ENCODE results near the gene IL36RN. TPM values are rescaled to one million over a fixed set of nuclear protein-coding genes. Genes with fewer than 3 reads are reported as not detected.

The IL36RN gene
- polyA plus RNA-seq, 2 of the 4 experiments (the other 2 are of a cell fraction), result not detected

DNA sequence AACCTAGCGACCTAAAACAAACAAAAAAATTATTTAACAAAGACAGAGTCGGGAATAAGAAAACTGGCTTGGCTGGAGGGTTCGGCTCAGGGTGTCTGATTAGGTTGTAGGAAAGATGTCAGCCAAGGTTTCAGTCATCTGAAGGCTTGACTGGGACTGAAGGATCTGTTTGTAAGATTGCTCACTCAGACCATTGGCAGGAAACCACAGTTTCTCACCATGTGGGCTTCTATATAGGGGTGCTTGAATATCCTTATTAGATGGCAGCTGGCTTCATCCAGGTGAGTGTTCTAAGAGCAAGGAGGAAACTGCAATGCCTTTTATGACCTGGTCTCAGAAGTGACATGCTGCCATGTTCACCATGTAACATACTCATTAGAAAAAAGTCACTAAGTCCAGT lies 5.3 kb upstream of the IL36RN start:
- DNase-seq (ENCODE audit: low read depth in 1 of 2, low spot score in 1 of 2), result no peak
- Histone ChIP-seq H3K4me1 (no peaks in the 10 kb centered on the region), H3K27ac (no peak overlapping the region), H3K4me2 (no peak overlapping the region), H3K9me3 (peaks cover 22% of the 10 kb centered on the region), H3K4me3 (no peak overlapping the region)
- ATAC-seq, result no peak
- TF ChIP-seq RAD21 (conservative IDR thresholded peaks at IDR 0.05 in 1 of 2, IDR thresholded peaks at IDR 0.05 in 1 of 2) (no peak), ZC3H11A (IDR thresholded peaks at IDR 0.05) (no peak), USF2 (IDR thresholded peaks at IDR 0.05) (no peak), ZSCAN20 (CRISPR knock-in tag; IDR thresholded peaks at IDR 0.05) (no peak), FOSB (CRISPR knock-in tag; IDR thresholded peaks at IDR 0.05) (no peak), HOXA7 (CRISPR knock-in tag; IDR thresholded peaks at IDR 0.05) (no peak), NPAS2 (CRISPR knock-in tag; IDR thresholded peaks at IDR 0.05; ENCODE audit: borderline replicate concordance) (no peak), HOXB5 (CRISPR knock-in tag; IDR thresholded peaks at IDR 0.05) (no peak), CBX8 (IDR thresholded peaks at IDR 0.05) (no peak), CHD2 (IDR thresholded peaks at IDR 0.05; ENCODE audit: low read length, partially characterized antibody) (no peak), FOXS1 (CRISPR knock-in tag; IDR thresholded peaks at IDR 0.05) (no peak)
- TF ChIP-seq, protein P1, sequence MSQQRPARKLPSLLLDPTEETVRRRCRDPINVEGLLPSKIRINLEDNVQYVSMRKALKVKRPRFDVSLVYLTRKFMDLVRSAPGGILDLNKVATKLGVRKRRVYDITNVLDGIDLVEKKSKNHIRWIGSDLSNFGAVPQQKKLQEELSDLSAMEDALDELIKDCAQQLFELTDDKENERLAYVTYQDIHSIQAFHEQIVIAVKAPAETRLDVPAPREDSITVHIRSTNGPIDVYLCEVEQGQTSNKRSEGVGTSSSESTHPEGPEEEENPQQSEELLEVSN (IDR thresholded peaks at IDR 0.05; ENCODE audit: borderline replicate concordance, low read depth), result no peak
- TF ChIP-seq, protein P2, sequence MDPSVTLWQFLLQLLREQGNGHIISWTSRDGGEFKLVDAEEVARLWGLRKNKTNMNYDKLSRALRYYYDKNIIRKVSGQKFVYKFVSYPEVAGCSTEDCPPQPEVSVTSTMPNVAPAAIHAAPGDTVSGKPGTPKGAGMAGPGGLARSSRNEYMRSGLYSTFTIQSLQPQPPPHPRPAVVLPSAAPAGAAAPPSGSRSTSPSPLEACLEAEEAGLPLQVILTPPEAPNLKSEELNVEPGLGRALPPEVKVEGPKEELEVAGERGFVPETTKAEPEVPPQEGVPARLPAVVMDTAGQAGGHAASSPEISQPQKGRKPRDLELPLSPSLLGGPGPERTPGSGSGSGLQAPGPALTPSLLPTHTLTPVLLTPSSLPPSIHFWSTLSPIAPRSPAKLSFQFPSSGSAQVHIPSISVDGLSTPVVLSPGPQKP (IDR thresholded peaks at IDR 0.05; ENCODE audit: low read depth, low read length), result no peak
- TF ChIP-seq, protein P3, sequence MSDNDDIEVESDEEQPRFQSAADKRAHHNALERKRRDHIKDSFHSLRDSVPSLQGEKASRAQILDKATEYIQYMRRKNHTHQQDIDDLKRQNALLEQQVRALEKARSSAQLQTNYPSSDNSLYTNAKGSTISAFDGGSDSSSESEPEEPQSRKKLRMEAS (IDR thresholded peaks at IDR 0.05), result no peak
- TF ChIP-seq, protein P4, sequence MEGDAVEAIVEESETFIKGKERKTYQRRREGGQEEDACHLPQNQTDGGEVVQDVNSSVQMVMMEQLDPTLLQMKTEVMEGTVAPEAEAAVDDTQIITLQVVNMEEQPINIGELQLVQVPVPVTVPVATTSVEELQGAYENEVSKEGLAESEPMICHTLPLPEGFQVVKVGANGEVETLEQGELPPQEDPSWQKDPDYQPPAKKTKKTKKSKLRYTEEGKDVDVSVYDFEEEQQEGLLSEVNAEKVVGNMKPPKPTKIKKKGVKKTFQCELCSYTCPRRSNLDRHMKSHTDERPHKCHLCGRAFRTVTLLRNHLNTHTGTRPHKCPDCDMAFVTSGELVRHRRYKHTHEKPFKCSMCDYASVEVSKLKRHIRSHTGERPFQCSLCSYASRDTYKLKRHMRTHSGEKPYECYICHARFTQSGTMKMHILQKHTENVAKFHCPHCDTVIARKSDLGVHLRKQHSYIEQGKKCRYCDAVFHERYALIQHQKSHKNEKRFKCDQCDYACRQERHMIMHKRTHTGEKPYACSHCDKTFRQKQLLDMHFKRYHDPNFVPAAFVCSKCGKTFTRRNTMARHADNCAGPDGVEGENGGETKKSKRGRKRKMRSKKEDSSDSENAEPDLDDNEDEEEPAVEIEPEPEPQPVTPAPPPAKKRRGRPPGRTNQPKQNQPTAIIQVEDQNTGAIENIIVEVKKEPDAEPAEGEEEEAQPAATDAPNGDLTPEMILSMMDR (IDR thresholded peaks at IDR 0.05), result no peak
- POLR2A ChIA-PET, result no interaction called here
- CTCF ChIA-PET, result no interaction called here
- 8% methylated on average over 3 of the region's 3 CpGs for WGBS (ENCODE audit: missing lambda C conversion rate)
- FAIRE-seq, result no peak

GRCh38 chr2:113054066-113054465 lies 4.9 kb upstream of the IL36RN start:
- FAIRE-seq (no peak), ATAC-seq (no peak), DNase-seq (ENCODE audit: low read depth in 1 of 2, low spot score in 1 of 2) (no peak)
- ChIA-PET CTCF (no interaction called here), POLR2A (no interaction called here)
- H3K27ac ChIP-seq, result no peak overlapping the region
- H3K4me3 ChIP-seq, result no peak overlapping the region
- H3K9me3 ChIP-seq, result peaks cover 22% of the 10 kb centered on the region
- no peak overlapping the region for H3K4me2 ChIP-seq
- no peaks in the 10 kb centered on the region for H3K4me1 ChIP-seq
- no peak for TF ChIP-seq BHLHE40 (IDR thresholded peaks at IDR 0.05; ENCODE audit: low read depth, low read length)
- TF ChIP-seq CEBPB (IDR thresholded peaks at IDR 0.05), result no peak
- no peak for TF ChIP-seq HOXA7 (CRISPR knock-in tag; IDR thresholded peaks at IDR 0.05)
- TF ChIP-seq, protein P5, sequence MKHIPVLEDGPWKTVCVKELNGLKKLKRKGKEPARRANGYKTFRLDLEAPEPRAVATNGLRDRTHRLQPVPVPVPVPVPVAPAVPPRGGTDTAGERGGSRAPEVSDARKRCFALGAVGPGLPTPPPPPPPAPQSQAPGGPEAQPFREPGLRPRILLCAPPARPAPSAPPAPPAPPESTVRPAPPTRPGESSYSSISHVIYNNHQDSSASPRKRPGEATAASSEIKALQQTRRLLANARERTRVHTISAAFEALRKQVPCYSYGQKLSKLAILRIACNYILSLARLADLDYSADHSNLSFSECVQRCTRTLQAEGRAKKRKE (CRISPR knock-in tag; IDR thresholded peaks at IDR 0.05; ENCODE audit: low read depth), result no peak
- TF ChIP-seq NR3C1 (IDR thresholded peaks at IDR 0.05), result no peak
- TF ChIP-seq, protein P3 (IDR thresholded peaks at IDR 0.05), result no peak
- no peak for TF ChIP-seq RFX5 (IDR thresholded peaks at IDR 0.05)
- TF ChIP-seq HOXB13 (CRISPR knock-in tag; IDR thresholded peaks at IDR 0.05; ENCODE audit: low read depth), result no peak
- TF ChIP-seq MYC (IDR thresholded peaks at IDR 0.05; ENCODE audit: borderline replicate concordance, low read length), result no peak

Measured in A549 (cell line).